H1 (cell line): ENCODE measurements around the gene UGT1A6. TPM values are rescaled to one million over a fixed set of nuclear protein-coding genes. Genes with fewer than 3 reads are reported as not detected.

Experiments
- CTCF ChIA-PET: fragments of 300-600 bp; sonication (Branson Sonifier 250); formaldehyde crosslinking; loops from one replicate; lab custom pipeline; 2021; ENCODE audit not compliant: partially characterized antibody; lab: Charles Lee
- POLR2A ChIA-PET: fragments of 300-600 bp; sonication (Branson Sonifier 250); formaldehyde crosslinking; loops from one replicate; lab custom pipeline; 2021; ENCODE audit warnings: inconsistent platforms; ENCODE audit not compliant: partially characterized antibody; lab: Charles Lee
- DNase-seq, 2 experiments: peaks; one replicate each; pipeline versions ENCODE4 v3.0.0 to v3.0.0-alpha.2; 2010 to 2022; ENCODE audit warnings: low spot score in 2 of 2, low read depth in 1 of 2, mixed read lengths in 1 of 2
- FAIRE-seq: peaks from 2 replicates; lab custom pipeline; 2011; peaks lifted over from hg19 to GRCh38; lab: Jason Lieb, UNC
- H2AFZ ChIP-seq: 2 replicates; pipeline ENCODE4 v1.8.1; 2012; ENCODE audit warnings: low read length, inconsistent platforms
- H2AK5ac ChIP-seq: 2 replicates; pipeline ENCODE4 v1.6.1; 2013; ENCODE audit warnings: low read depth, low read length
- H2BK120ac ChIP-seq: replicated peaks from 2 replicates; pipeline ENCODE3; 2013; ENCODE audit warnings: low read depth, low read length, inconsistent platforms
- H2BK12ac ChIP-seq: 2 replicates; pipeline ENCODE4 v1.6.1; 2013; ENCODE audit warnings: low read depth, low read length
- H2BK15ac ChIP-seq: 2 replicates; pipeline ENCODE4 v1.6.1; 2013; ENCODE audit warnings: low read length
- H2BK20ac ChIP-seq: 2 replicates; pipeline ENCODE4 v1.6.1; 2013; ENCODE audit warnings: low read length
- H2BK5ac ChIP-seq: 2 replicates; pipeline ENCODE4 v1.6.1; 2013; ENCODE audit warnings: low read depth, low read length
- H3K14ac ChIP-seq: 2 replicates; pipeline ENCODE4 v1.6.1; 2013; ENCODE audit warnings: inconsistent platforms; ENCODE audit not compliant: insufficient read length
- H3K18ac ChIP-seq: 2 replicates; pipeline ENCODE4 v1.6.1; 2013; ENCODE audit warnings: low read length; ENCODE audit errors: extremely low read depth
- H3K23ac ChIP-seq: 2 replicates; pipeline ENCODE4 v1.6.1; 2013; ENCODE audit warnings: inconsistent platforms; ENCODE audit not compliant: insufficient read length
- H3K23me2 ChIP-seq: 2 replicates; pipeline ENCODE4 v1.6.1; 2013; ENCODE audit warnings: low read depth, low read length
- H3K27ac ChIP-seq: 2 replicates; pipeline ENCODE4 v1.6.1; 2011; ENCODE audit warnings: low read depth, low read length, inconsistent platforms
- H3K27me3 ChIP-seq, 4 experiments: replicated peaks in 1 of 4; 1 replicate in 1 of 4; 2 replicates in 3 of 4; pipeline versions ENCODE4 v1.6.1 to v1.8.1; 2011 to 2013; ENCODE audit warnings: low read length in 3 of 4, mild to moderate bottlenecking in 3 of 4, inconsistent platforms in 2 of 4, mixed read lengths in 2 of 4, moderate library complexity in 1 of 4; ENCODE audit not compliant: control insufficient read depth in 3 of 4, insufficient read depth in 3 of 4; ENCODE audit errors: extremely low read depth in 1 of 4
- H3K36me3 ChIP-seq, 4 experiments: 2 replicates each; pipeline versions ENCODE4 v1.6.1 to v1.8.1; 2011 to 2013; ENCODE audit warnings: mild to moderate bottlenecking in 4 of 4, low read length in 3 of 4, moderate library complexity in 2 of 4, control low read depth in 1 of 4, inconsistent platforms in 1 of 4; ENCODE audit not compliant: insufficient read depth in 4 of 4, control insufficient read depth in 2 of 4
- H3K4ac ChIP-seq: replicated peaks from 2 replicates; pipeline ENCODE3; 2013; ENCODE audit warnings: low read length, low read depth, mixed read lengths, inconsistent platforms; ENCODE audit not compliant: insufficient read length
- H3K4me1 ChIP-seq, 4 experiments: replicated peaks in 1 of 4; 1 replicate in 1 of 4; 2 replicates in 3 of 4; pipeline versions ENCODE4 v1.6.1 to v1.8.1; 2011 to 2013; ENCODE audit warnings: low read length in 3 of 4, inconsistent platforms in 2 of 4, mixed read lengths in 1 of 4; ENCODE audit not compliant: insufficient read depth in 4 of 4, control insufficient read depth in 3 of 4
- H3K4me2 ChIP-seq, 2 experiments: 2 replicates each; pipeline versions ENCODE4 v1.6.1 to v1.8.1; 2011 to 2013; ENCODE audit warnings: low read depth in 2 of 2, low read length in 2 of 2, control low read depth in 1 of 2, inconsistent platforms in 1 of 2, mild to moderate bottlenecking in 1 of 2; ENCODE audit not compliant: insufficient read depth in 1 of 2
- H3K4me3 ChIP-seq, 4 experiments: fragments of 200-600, 300-600 bp in 1 of 4; sonication (generic), shearing (Covaris generic), sonication (Bioruptor Twin) in 1 of 4; 2 replicates each; pipeline versions ENCODE4 v1.5.1 to v1.8.1; 2011 to 2016; ENCODE audit warnings: low read length in 4 of 4, low read depth in 3 of 4, control low read depth in 2 of 4, inconsistent platforms in 2 of 4, mild to moderate bottlenecking in 2 of 4, mixed read lengths in 1 of 4, moderate library complexity in 1 of 4; ENCODE audit not compliant: insufficient read depth in 2 of 4; ENCODE audit errors: extremely low read depth in 1 of 4
- H3K56ac ChIP-seq: replicated peaks from 2 replicates; pipeline ENCODE3; 2013; ENCODE audit warnings: low read depth, mild to moderate bottlenecking, mixed read lengths, low read length, inconsistent platforms; ENCODE audit not compliant: insufficient read length
- H3K79me1 ChIP-seq: 2 replicates; pipeline ENCODE4 v1.6.1; 2013; ENCODE audit warnings: low read depth, low read length, control low read depth
- H3K79me2 ChIP-seq, 2 experiments: 2 replicates each; pipeline versions ENCODE4 v1.6.1 to v1.8.1; 2012 to 2013; ENCODE audit warnings: low read length in 2 of 2, mild to moderate bottlenecking in 2 of 2, inconsistent platforms in 1 of 2; ENCODE audit not compliant: insufficient read depth in 2 of 2, control insufficient read depth in 1 of 2
- H3K9ac ChIP-seq, 4 experiments: replicated peaks in 1 of 4; 1 replicate in 1 of 4; 2 replicates in 3 of 4; pipeline versions ENCODE4 v1.6.1 to v1.8.1; 2011 to 2013; ENCODE audit warnings: low read depth in 3 of 4, low read length in 3 of 4, control low read depth in 2 of 4, mild to moderate bottlenecking in 2 of 4, moderate library complexity in 2 of 4, inconsistent platforms in 1 of 4; ENCODE audit errors: extremely low read depth in 1 of 4
- H3K9me3 ChIP-seq, 2 experiments: 2 replicates each; pipeline versions ENCODE4 v1.6.1 to v1.8.1; 2012 to 2013; ENCODE audit warnings: mild to moderate bottlenecking in 2 of 2, moderate library complexity in 2 of 2, control low read depth in 1 of 2, inconsistent platforms in 1 of 2, low read depth in 1 of 2, low read length in 1 of 2, mixed read lengths in 1 of 2; ENCODE audit not compliant: insufficient read depth in 2 of 2
- H4K20me1 ChIP-seq, 2 experiments: replicated peaks in 1 of 2; 2 replicates each; pipeline versions ENCODE3 to v1.8.1; 2011 to 2013; ENCODE audit warnings: inconsistent platforms in 2 of 2, low read length in 2 of 2, mild to moderate bottlenecking in 1 of 2; ENCODE audit not compliant: insufficient read depth in 2 of 2, control insufficient read depth in 1 of 2
- H4K5ac ChIP-seq: 2 replicates; pipeline ENCODE4 v1.6.1; 2013; ENCODE audit warnings: low read length, low read depth, mixed read lengths, inconsistent platforms; ENCODE audit not compliant: insufficient read length
- H4K8ac ChIP-seq: 2 replicates; pipeline ENCODE4 v1.8.0; 2013; ENCODE audit warnings: mild to moderate bottlenecking, moderate library complexity, low read length, inconsistent platforms; ENCODE audit not compliant: insufficient read depth; ENCODE audit errors: extremely low read depth
- H4K91ac ChIP-seq: replicated peaks from 2 replicates; pipeline ENCODE3; 2013; ENCODE audit warnings: low read length, mixed read lengths, inconsistent platforms; ENCODE audit not compliant: insufficient read length
- BACH1 ChIP-seq: IDR thresholded peaks from 2 replicates; pipeline ENCODE4 v1.6.1; 2012; ENCODE audit warnings: low read length, improper control_type of control experiment
- CREB1 ChIP-seq: IDR thresholded peaks from 2 replicates; pipeline ENCODE4 v1.6.1; 2012; ENCODE audit warnings: inconsistent platforms
- CTCF ChIP-seq, 3 experiments: IDR thresholded peaks; 1 replicate in 2 of 3; 2 replicates in 1 of 3; pipeline versions ENCODE4 v1.5.1 to v1.6.1; 2011; ENCODE audit warnings: low read length in 3 of 3, mild to moderate bottlenecking in 3 of 3, inconsistent platforms in 2 of 3, low read depth in 1 of 3, moderate library complexity in 1 of 3; ENCODE audit not compliant: insufficient read depth in 1 of 3; ENCODE audit errors: control extremely low read depth in 1 of 3
- EP300 ChIP-seq, 2 experiments: IDR thresholded peaks; 1 replicate in 1 of 2; 2 replicates in 1 of 2; pipeline ENCODE4 v1.6.1; 2011 to 2012; ENCODE audit warnings: low read depth in 2 of 2, low read length in 2 of 2, mild to moderate bottlenecking in 2 of 2, borderline replicate concordance in 1 of 2, inconsistent platforms in 1 of 2, moderate library complexity in 1 of 2
- HDAC2 ChIP-seq, 2 experiments: fragments of 300-600 bp in 1 of 2; sonication (generic) in 1 of 2; IDR thresholded peaks; 2 replicates each; pipeline ENCODE4 v1.6.1; 2011 to 2012; ENCODE audit warnings: low read depth in 2 of 2, low read length in 2 of 2, mild to moderate bottlenecking in 2 of 2, moderate library complexity in 2 of 2, borderline replicate concordance in 1 of 2, inconsistent platforms in 1 of 2
- MAFK ChIP-seq: IDR thresholded peaks from 2 replicates; pipeline ENCODE4 v1.6.1; 2012; ENCODE audit warnings: low read depth, mild to moderate bottlenecking, improper control_type of control experiment, low read length
- MAX ChIP-seq: IDR thresholded peaks from 2 replicates; pipeline ENCODE4 v1.6.1; 2012; ENCODE audit warnings: inconsistent platforms
- POLR2AphosphoS5 ChIP-seq: IDR thresholded peaks from 2 replicates; pipeline ENCODE4 v1.6.1; 2011; ENCODE audit warnings: low read depth, low read length
- whole genome bisulfite sequencing, 2 experiments: shearing (Covaris generic) in 1 of 2; methylation state at CpG; one replicate each; pipeline versions ENCODE4 v1.1.6 to v1.1.7; 2013 to 2015; ENCODE audit warnings: low lambda C conversion rate in 2 of 2, mixed read lengths in 2 of 2, inconsistent platforms in 1 of 2, low coverage in 1 of 2, missing lambda C conversion rate in 1 of 2; ENCODE audit not compliant: insufficient replicate concordance in 2 of 2, insufficient coverage in 1 of 2, insufficient read length in 1 of 2; ENCODE audit errors: extremely low coverage in 1 of 2, missing lambda C conversion rate in 1 of 2; 5-methylcytosine and 5-hydroxymethylcytosine counted together
- polyA plus RNA-seq, 7 experiments: library from polyadenylated mRNA; depleted of rRNA in 3 of 7; stranded (reverse) in 5 of 7; unstranded in 2 of 7; fragments of >200 nt in 5 of 7; fragments of 200-250 nt in 2 of 7; gene quantifications; 1 replicate in 5 of 7; 2 replicates in 1 of 7; 4 replicates in 1 of 7; pipeline versions ENCODE4 v1.2.1 to v1.2.3, GENCODE V29; 2011 to 2013; ENCODE audit warnings: missing spikeins in 2 of 7, mixed read lengths in 2 of 7
- total RNA-seq: library from RNA; stranded (reverse); fragmentation: NEBNext Ultra II Directional; extraction: Animal tissue kit (Norgen Biotek cat#: 25700); gene quantifications from 2 replicates; pipeline ENCODE4 v1.2.1, GENCODE V29; 2021

The UGT1A6 gene
- total and polyA plus RNA-seq, 2 of the 8 experiments (the other 6 are each of a cell fraction or from before 2014, with no cell fraction given) = not detected

- FAIRE-seq = no peak
- Histone ChIP-seq H3K79me2 (no peaks in the 10 kb centered on the region), H4K8ac (no peak overlapping the region), H4K20me1 (no peaks in the 10 kb centered on the region), H3K23me2 (no peaks in the 10 kb centered on the region)
- CTCF ChIA-PET = no interaction called here
- TF ChIP-seq MAX = no peak
- TF ChIP-seq MAFK = no peak
- TF ChIP-seq POLR2AphosphoS5 = no peak
- TF ChIP-seq CREB1 = no peak
- TF ChIP-seq BACH1 = no peak
- no peak for TF ChIP-seq HDAC2 (IDR thresholded peaks at IDR 0.05; ENCODE audit: borderline replicate concordance in 1 of 2, low read depth in 2 of 2, low read length in 2 of 2)
- no peak for TF ChIP-seq CTCF (IDR thresholded peaks at IDR 0.05; ENCODE audit: control extremely low read depth in 1 of 3, insufficient read depth in 1 of 3, low read depth in 1 of 3, low read length in 3 of 3)
- TF ChIP-seq EP300 (IDR thresholded peaks at IDR 0.05; ENCODE audit: borderline replicate concordance in 1 of 2, low read depth in 2 of 2, low read length in 2 of 2) = no peak
- TF ChIP-seq, all 59 proteins: peak for 0
- H2BK120ac ChIP-seq = no peak overlapping the region
- H4K91ac ChIP-seq = no peak overlapping the region
- no peak overlapping the region for H3K27ac ChIP-seq
- H2BK20ac ChIP-seq = no peak overlapping the region
- no peak overlapping the region for H3K14ac ChIP-seq
- no peak overlapping the region for H3K18ac ChIP-seq
- no peak overlapping the region for H2BK15ac ChIP-seq
- H3K27me3 ChIP-seq = no peaks in the 10 kb centered on the region
- POLR2A ChIA-PET = no interaction called here
- H2AK5ac ChIP-seq = no peak overlapping the region
- no peak overlapping the region for H2BK5ac ChIP-seq
- H3K9me3 ChIP-seq = no peaks in the 10 kb centered on the region
- H3K4me3 ChIP-seq = no peak overlapping the region
- no peaks in the 10 kb centered on the region for H3K79me1 ChIP-seq
- H3K9ac ChIP-seq = no peak overlapping the region
- 86% methylated on average over 4 of the region's 4 CpGs; no CpG with 5 or more reads in 1 of the 2 experiments for WGBS, 2 experiments
- H3K56ac ChIP-seq = no peak overlapping the region
- H4K5ac ChIP-seq = no peak overlapping the region
- no peak overlapping the region for H3K4ac ChIP-seq
- no peak overlapping the region for H2BK12ac ChIP-seq
- no peak for DNase-seq
- no peaks in the 10 kb centered on the region for H3K36me3 ChIP-seq
- no peak overlapping the region for H2AFZ ChIP-seq
- H3K4me1 ChIP-seq = no peaks in the 10 kb centered on the region
- H3K4me2 ChIP-seq = no peak overlapping the region
- no peak overlapping the region for H3K23ac ChIP-seq
Observed at GRCh38 chr2:233811087-233811486, 118.4 kb downstream of the UGT1A6 start.
